Measurements from ENCODE around the gene SNX27.

Gene SNX27

DNA sequence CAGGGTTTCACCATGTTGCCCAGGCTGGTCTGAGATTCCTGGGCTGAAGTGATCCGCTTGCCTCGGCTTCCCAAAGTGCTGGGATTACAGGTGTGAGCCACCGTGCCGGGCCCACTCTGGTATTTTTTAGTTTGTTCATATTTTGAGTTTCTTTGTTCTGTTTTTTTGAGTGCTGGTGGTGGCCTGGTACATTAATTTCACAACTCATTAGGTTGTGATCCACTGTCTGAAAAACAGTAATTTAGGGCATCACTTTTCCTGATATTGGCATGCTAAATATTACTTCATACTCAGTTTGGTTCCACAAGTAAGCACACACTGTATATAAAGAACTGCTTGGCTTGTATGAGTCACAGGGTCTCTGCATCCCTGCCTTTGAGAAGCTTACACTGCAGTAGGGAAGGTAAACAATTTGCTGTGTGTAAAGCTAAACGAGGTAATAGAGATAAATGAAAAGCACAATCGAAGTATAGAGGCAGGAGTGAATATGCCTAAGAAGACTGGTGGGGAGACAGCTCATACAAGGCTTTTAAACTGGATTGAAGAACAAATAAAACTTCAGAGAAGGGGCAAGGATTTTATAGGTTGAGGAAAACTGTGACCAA, 7.7 kb downstream of the SNX27 start:
- no peak overlapping the region for H3K4me3 ChIP-seq (ENCODE audit: control insufficient read depth, low read depth, low read length)
- TF ChIP-seq, protein P1, sequence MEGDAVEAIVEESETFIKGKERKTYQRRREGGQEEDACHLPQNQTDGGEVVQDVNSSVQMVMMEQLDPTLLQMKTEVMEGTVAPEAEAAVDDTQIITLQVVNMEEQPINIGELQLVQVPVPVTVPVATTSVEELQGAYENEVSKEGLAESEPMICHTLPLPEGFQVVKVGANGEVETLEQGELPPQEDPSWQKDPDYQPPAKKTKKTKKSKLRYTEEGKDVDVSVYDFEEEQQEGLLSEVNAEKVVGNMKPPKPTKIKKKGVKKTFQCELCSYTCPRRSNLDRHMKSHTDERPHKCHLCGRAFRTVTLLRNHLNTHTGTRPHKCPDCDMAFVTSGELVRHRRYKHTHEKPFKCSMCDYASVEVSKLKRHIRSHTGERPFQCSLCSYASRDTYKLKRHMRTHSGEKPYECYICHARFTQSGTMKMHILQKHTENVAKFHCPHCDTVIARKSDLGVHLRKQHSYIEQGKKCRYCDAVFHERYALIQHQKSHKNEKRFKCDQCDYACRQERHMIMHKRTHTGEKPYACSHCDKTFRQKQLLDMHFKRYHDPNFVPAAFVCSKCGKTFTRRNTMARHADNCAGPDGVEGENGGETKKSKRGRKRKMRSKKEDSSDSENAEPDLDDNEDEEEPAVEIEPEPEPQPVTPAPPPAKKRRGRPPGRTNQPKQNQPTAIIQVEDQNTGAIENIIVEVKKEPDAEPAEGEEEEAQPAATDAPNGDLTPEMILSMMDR (IDR thresholded peaks at IDR 0.05; ENCODE audit: control insufficient read depth, insufficient read depth, low read depth, low read length, missing control alignments) = no peak
- no peak for DNase-seq (ENCODE audit: low read depth)

DNA sequence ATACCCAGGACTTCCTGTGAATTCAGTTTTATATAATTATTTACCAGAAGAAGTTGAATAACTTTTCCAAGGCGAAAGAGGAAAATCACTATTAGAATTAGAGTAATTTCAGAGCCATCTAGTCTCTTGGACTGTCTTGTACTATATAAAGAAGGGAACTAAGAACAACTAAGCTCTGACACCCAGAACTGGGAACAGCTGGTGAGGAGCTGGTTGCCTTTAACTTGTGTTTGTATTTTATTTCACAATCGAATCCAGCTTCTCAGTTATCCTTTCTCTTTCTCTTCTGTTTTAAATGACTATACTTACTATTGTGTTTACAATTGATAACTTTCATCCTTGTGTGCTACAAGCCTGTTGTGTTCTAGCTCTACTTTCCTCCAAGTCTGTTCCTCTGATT, 8.4 kb downstream of the SNX27 start:
- TF ChIP-seq, protein P1 (IDR thresholded peaks at IDR 0.05; ENCODE audit: control insufficient read depth, insufficient read depth, low read depth, low read length, missing control alignments) = no peak
- H3K4me3 ChIP-seq (ENCODE audit: control insufficient read depth, low read depth, low read length) = no peak overlapping the region
- DNase-seq (ENCODE audit: low read depth) = no peak

DNA sequence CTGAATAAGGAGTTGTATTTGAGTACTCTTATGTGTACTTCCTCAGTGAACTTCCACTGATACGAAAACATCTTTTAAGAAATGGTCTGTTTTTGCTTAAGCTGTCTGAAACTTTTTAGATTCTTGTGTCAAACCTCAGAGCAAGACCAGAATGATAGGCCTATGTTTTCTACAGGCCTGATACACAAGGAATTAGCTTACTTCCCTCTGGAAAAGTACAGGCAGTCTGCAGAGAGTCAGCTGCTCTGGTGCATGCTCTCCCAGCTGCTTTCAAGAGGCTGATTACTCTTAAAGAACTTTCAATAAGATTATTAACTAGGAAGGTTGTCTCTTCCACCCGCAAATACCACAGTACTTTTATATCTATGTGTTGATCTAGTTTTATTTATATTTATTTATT, 9.5 kb downstream of the SNX27 start:
- DNase-seq (ENCODE audit: low read depth) = no peak
- TF ChIP-seq, protein P1 (IDR thresholded peaks at IDR 0.05; ENCODE audit: control insufficient read depth, insufficient read depth, low read depth, low read length, missing control alignments) = no peak
- no peak overlapping the region for H3K4me3 ChIP-seq (ENCODE audit: control insufficient read depth, low read depth, low read length)

DNA sequence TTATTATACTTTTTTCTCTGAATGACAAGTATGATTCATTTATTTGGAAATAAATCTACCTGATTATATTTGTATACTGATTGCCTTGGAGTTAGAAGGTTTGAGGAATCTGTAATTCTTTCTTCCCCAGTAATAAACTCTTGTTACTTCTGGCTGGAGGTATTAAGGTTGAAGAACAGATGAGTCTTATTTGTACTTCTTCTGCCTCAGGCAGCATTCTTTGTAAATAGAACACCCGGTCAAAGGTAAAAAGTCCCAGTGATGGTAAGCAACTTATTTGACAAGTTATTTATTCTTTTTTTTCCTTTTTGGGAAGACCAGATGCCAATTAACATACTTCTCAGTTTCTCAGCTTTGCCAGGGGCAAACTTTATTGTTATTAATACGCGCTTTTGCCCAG, 12.9 kb downstream of the SNX27 start:
- TF ChIP-seq, protein P1 (IDR thresholded peaks at IDR 0.05; ENCODE audit: control insufficient read depth, insufficient read depth, low read depth, low read length, missing control alignments) = no peak
- DNase-seq (ENCODE audit: low read depth) = no peak
- H3K4me3 ChIP-seq (ENCODE audit: control insufficient read depth, low read depth, low read length) = no peak overlapping the region

DNA sequence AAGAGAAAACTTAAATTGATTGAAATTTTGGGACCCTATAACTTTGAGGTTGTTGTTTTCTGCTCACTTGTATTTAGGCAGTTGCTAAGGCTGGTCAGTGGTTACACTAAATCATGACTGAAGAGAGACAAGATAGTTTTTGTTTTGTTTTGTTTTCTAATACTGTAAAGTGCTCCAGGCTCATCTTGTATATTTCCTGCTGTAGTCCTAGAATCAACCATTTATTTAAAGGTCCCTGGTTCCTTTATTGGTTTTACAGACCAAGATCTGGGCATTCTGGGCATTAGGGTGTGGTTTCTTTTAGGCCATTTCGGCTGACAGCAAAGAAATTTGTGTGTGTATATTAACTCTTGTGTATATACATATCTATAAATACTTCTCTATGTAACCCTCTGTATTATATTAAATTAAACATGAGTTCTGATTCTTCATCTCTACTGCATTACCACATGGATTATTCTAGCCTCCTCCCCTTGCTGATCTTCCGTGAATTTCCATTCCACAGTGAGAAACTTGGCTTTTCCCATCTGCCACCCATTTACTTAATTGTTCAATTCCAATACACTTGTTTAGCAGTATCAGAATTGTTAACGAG, 15.0 kb downstream of the SNX27 start:
- H3K4me3 ChIP-seq (ENCODE audit: control insufficient read depth, low read depth, low read length) = no peak overlapping the region
- TF ChIP-seq, protein P1 (IDR thresholded peaks at IDR 0.05; ENCODE audit: control insufficient read depth, insufficient read depth, low read depth, low read length, missing control alignments) = no peak
- no peak for DNase-seq (ENCODE audit: low read depth)

DNA sequence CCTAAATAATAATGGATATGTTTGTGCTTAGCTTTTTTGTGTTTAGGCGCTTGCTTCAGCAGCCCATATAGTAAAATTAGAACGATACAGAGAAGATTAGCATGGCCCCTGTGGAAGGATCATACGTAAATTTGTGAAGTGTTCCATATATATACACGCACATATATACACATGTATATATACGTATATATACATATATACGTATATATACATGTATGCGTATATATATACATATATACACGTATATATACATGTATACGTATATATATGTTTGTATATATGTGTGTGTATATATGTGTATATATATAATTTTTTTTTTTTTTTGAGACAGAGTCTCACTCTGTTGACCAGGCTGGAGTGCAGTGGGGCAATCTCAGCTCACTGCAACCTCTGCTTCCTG, 17.4 kb downstream of the SNX27 start:
- no peak for DNase-seq (ENCODE audit: low read depth)
- no peak overlapping the region for H3K4me3 ChIP-seq (ENCODE audit: control insufficient read depth, low read depth, low read length)
- TF ChIP-seq, protein P1 (IDR thresholded peaks at IDR 0.05; ENCODE audit: control insufficient read depth, insufficient read depth, low read depth, low read length, missing control alignments) = no peak
